KOPT-K1 (cell line): ENCODE data around the gene ZMIZ2.

Experiments
- H3K27ac ChIP-seq: fragments of 200-600 bp; sonication (generic); 2 replicates; pipeline ENCODE4 v1.5.1; 2016; ENCODE audit warnings: antibody characterized with exemption, mild to moderate bottlenecking, low read depth, low read length; ENCODE audit not compliant: poor library complexity, severe bottlenecking
- H3K36me3 ChIP-seq: fragments of 200-600 bp; sonication (generic); 2 replicates; pipeline ENCODE4 v1.5.1; 2017; ENCODE audit warnings: antibody characterized with exemption, mild to moderate bottlenecking, low read length, moderate library complexity; ENCODE audit not compliant: insufficient read depth
- H3K9me3 ChIP-seq: fragments of 200-600 bp; sonication (generic); 2 replicates; pipeline ENCODE4 v1.5.1; 2017; ENCODE audit warnings: antibody characterized with exemption, low read length, mild to moderate bottlenecking; ENCODE audit not compliant: insufficient read depth, poor library complexity, severe bottlenecking

ZMIZ2 gene

GRCh38 chr7:44759246-44759645, 10.6 kb downstream of the ZMIZ2 start:
- H3K27ac ChIP-seq = no peak overlapping the region
- H3K9me3 ChIP-seq = no peaks in the 10 kb centered on the region
- peaks cover 78% of the 10 kb centered on the region for H3K36me3 ChIP-seq

- no peaks in the 10 kb centered on the region for H3K9me3 ChIP-seq
- no peak overlapping the region for H3K27ac ChIP-seq
- peaks cover 86% of the 10 kb centered on the region for H3K36me3 ChIP-seq
Measured at GRCh38 chr7:44760034-44760580, 11.5 kb downstream of the ZMIZ2 start.

- Histone ChIP-seq H3K36me3 (peaks cover 96% of the 10 kb centered on the region), H3K9me3 (no peaks in the 10 kb centered on the region), H3K27ac (no peak overlapping the region)
Measured at GRCh38 chr7:44761207-44762161, 12.8 kb downstream of the ZMIZ2 start.

- peaks cover 96% of the 10 kb centered on the region for H3K36me3 ChIP-seq
- no peak overlapping the region for H3K27ac ChIP-seq
Measured at GRCh38 chr7:44762300-44762699, 13.7 kb downstream of the ZMIZ2 start.

GRCh38 chr7:44762726-44763522, 14.3 kb downstream of the ZMIZ2 start:
- no peaks in the 10 kb centered on the region for H3K9me3 ChIP-seq
- peaks cover 96% of the 10 kb centered on the region for H3K36me3 ChIP-seq
- H3K27ac ChIP-seq = no peak overlapping the region

More at GRCh38 chr7:44762300-44762699, 13.7 kb downstream of the ZMIZ2 start:
- no peaks in the 10 kb centered on the region for H3K9me3 ChIP-seq

GRCh38 chr7:44764081-44764480, 15.4 kb downstream of the ZMIZ2 start:
- H3K27ac ChIP-seq = no peak overlapping the region
- no peaks in the 10 kb centered on the region for H3K9me3 ChIP-seq
- peaks cover 99% of the 10 kb centered on the region for H3K36me3 ChIP-seq

- no peaks in the 10 kb centered on the region for H3K9me3 ChIP-seq
- H3K36me3 ChIP-seq = peaks cover 92% of the 10 kb centered on the region
Measured at GRCh38 chr7:44764665-44765578, 16.3 kb downstream of the ZMIZ2 start.

GRCh38 chr7:44765579-44766415, 17.1 kb downstream of the ZMIZ2 start:
- Histone ChIP-seq H3K27ac (no peak overlapping the region), H3K36me3 (peaks cover 84% of the 10 kb centered on the region), H3K9me3 (no peaks in the 10 kb centered on the region)

More at GRCh38 chr7:44764665-44765578, 16.3 kb downstream of the ZMIZ2 start:
- no peak overlapping the region for H3K27ac ChIP-seq

- Histone ChIP-seq H3K27ac (no peak overlapping the region), H3K36me3 (peaks cover 78% of the 10 kb centered on the region), H3K9me3 (no peaks in the 10 kb centered on the region)
Measured at GRCh38 chr7:44766416-44766801, 17.8 kb downstream of the ZMIZ2 start.

GRCh38 chr7:44767134-44767911, 18.7 kb downstream of the ZMIZ2 start:
- Histone ChIP-seq H3K27ac (no peak overlapping the region), H3K36me3 (peaks cover 68% of the 10 kb centered on the region)

GRCh38 chr7:44767912-44768627, 19.4 kb downstream of the ZMIZ2 start:
- H3K36me3 ChIP-seq = peaks cover 61% of the 10 kb centered on the region
- H3K9me3 ChIP-seq = no peaks in the 10 kb centered on the region
- H3K27ac ChIP-seq = no peak overlapping the region

More at GRCh38 chr7:44767134-44767911, 18.7 kb downstream of the ZMIZ2 start:
- no peaks in the 10 kb centered on the region for H3K9me3 ChIP-seq

- Histone ChIP-seq H3K36me3 (peaks cover 54% of the 10 kb centered on the region), H3K27ac (no peak overlapping the region), H3K9me3 (no peaks in the 10 kb centered on the region)
Measured at GRCh38 chr7:44768628-44769371, 20.2 kb downstream of the ZMIZ2 start.
